NAMALWA (cell line): ENCODE data around the gene ADAM10.

Experiments
- DNase-seq: peaks from one replicate; pipeline ENCODE4 v3.0.0-alpha.2; 2015; ENCODE audit warnings: low spot score

Gene ADAM10

GRCh38 chr15:58576657-58577056 lies 172.8 kb downstream of the ADAM10 start:
- DNase-seq: no peak

DNA sequence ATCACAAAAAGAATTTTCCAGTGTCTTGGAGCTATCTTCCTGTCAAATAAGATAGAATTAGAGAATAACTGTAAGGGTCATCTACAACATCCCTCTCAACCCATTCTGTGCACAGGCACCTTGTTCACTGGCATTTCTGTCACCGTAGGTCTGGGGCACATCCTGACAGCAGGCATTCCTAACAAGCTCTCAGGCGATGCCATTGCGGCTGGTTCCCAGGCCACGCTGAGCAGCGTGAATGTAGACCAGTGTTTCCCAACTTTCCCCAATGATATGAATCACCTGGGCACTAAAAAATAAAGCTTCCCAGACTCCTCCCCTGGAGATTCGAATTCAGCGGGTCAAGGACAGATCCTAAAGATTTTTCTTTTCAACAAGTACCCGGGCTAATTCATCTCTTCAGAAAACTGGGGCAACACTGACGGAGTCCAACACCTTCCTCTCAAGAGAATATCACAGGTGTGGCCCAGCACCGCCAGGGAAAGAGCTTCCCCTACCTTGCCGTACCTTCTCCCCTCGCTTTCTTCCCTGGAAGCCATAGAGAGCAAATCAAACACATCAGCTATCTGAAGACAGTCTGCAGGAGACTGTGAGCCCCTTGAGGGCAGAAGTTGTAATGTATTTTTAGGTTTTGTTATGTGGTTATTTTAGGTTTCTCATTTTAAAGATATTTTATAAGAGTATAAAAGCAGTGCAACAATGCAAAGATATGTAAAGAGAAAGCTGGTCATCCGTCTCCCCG lies 174.3 kb downstream of the ADAM10 start:
- DNase-seq: no peak

GRCh38 chr15:58574631-58575030 lies 174.9 kb downstream of the ADAM10 start:
- DNase-seq: no peak

- no peak for DNase-seq
Measured at GRCh38 chr15:58573270-58573669, 176.2 kb downstream of the ADAM10 start.

- no peak for DNase-seq
Measured at GRCh38 chr15:58572521-58572920, 177.0 kb downstream of the ADAM10 start.

DNA sequence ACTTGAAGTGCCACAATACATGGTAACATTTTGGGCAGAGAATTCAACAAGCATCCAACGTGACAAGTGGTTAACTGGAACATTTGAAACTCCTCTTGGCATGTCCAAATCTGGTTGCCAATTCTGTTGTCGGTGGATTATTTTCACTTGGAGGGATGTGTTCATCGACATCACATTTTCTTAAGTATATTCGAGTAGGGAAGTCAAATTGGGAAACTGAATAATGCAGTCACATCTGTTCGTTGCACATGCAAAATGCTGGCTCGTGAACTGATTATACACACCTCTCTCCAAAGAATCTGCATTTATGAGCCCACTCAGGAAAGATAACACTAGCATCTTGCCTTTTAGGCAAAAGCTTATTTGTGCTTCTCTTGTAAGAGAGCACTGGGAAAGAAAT lies 178.0 kb downstream of the ADAM10 start:
- no peak for DNase-seq

DNA sequence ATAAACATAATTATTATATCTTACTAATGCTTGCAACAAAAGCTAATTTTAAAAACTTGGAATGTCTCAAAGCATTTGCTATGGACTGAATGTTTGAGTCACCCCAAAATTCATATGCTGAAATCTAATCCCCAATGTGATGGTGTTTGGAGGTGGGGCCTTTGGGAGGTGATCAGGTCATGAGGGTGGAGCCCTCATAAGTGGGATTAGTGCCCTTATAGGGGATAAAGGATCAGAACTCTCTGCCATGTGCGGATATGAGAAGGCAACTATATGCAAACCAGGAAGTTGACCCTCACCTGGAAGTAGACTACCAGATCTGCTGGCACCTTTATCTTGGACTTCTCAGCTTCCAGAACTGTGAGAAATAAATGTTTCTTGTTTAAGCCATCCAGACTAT lies 180.1 kb downstream of the ADAM10 start:
- no peak for DNase-seq

- no peak for DNase-seq
Measured at GRCh38 chr15:58568157-58568571, 181.3 kb downstream of the ADAM10 start.

DNA sequence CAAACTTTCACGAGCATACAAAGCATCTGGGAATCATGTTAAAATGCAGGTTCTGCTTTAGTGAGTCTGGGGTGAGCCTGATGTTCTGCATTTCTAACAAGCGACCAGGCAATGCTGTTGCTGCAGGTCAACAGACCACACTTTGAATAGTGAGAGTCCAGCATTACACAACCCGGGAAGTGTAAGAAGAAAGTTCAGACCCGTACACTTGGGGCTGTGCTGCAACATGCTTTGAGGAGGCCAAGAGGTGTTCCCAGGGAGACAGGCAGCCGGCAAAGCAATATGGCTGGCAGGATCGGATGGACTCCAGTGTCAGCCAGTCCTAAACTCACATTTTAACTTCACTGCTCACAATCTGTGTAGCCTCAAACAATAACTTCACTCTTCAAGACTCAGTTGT lies 183.5 kb downstream of the ADAM10 start:
- DNase-seq: no peak

GRCh38 chr15:58565619-58566018 lies 183.9 kb downstream of the ADAM10 start:
- DNase-seq: no peak

GRCh38 chr15:58564981-58565380 lies 184.5 kb downstream of the ADAM10 start:
- DNase-seq: no peak

DNA sequence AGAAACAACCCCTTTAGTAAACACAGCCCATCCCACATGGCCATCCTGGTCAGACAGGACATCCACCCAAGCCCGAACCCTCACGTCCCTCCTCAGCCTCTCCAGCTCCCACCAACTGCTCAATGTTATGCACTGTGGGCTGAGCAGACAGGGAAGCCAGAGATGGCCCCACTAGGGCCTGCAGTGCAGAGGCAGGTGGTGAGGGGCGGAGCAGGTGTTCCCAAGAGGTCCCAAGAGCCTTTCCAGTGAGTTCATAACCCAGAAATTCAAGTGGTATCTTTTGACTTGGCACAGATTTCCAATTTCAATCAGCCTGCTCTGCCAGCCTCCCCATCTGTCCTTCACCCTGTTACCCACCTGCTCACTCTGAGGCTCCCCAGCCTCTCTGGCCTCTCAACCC lies 187.4 kb downstream of the ADAM10 start:
- DNase-seq: no peak

GRCh38 chr15:58561321-58561720 lies 188.2 kb downstream of the ADAM10 start:
- no peak for DNase-seq

GRCh38 chr15:58559904-58560588 lies 189.5 kb downstream of the ADAM10 start:
- no peak for DNase-seq

DNA sequence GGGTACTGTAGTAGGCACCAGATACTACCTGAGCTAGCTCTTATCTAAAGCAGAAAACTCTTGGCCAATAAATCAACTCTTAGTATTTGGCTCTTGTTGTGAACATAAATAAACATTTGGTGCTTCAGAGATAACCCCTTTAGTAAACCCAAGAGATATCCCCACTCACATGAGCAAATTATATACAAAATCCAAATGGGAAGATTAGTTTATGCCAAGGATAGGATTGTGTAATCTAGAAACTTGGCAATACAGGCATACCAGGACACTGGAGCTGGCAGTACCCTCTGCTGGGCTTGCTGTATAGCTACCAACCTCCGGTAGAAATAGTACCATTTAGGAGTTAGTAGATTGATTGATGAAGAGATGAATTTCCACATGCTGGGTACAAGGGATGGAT lies 190.7 kb downstream of the ADAM10 start:
- no peak for DNase-seq

DNA sequence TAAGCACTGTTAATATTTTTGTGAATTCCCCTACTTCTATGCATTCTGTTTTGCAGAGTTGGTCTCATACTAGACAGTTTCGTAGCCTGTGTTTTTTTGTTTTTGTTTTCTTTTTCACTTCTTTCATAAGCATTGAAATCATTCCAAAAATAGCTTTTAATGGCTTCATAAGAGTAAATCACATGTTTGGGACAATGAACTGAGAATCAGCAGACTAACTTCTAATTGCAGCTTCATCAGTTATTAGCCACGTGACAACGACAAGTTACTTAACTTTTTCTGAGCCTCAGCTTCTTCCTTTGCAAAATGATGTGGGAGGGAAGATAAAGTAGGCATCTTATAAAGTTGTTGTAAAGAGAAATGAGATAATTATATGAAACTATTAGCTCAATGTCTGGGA lies 193.0 kb downstream of the ADAM10 start:
- no peak for DNase-seq

DNA sequence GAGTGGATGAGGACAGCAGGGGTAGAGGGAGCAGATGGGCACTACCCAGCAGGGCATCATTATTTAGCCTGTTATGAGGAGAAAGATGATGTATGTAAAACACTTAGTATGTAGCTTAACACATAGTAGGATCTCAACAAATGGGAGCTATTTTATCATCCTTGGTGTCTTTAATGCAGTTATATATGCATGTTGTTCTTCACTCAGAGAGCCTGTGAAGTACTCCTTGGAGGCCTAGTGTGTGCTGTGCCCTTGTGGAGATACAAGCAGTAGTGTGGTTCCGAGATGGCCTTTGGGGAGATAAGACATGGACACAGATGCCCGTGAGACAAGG lies 193.5 kb downstream of the ADAM10 start:
- DNase-seq: no peak

- no peak for DNase-seq
Measured at GRCh38 chr15:58555162-58556027, 194.1 kb downstream of the ADAM10 start.

- DNase-seq: no peak
Measured at GRCh38 chr15:58554758-58555157, 194.7 kb downstream of the ADAM10 start.

- DNase-seq: no peak
Measured at GRCh38 chr15:58553365-58553918, 196.1 kb downstream of the ADAM10 start.

GRCh38 chr15:58552505-58553364 lies 196.8 kb downstream of the ADAM10 start:
- no peak for DNase-seq
